ENCODE measurements around the gene DMWD.

The DMWD gene

GRCh38 chr19:45747513-45747912 is 45.1 kb downstream of the DMWD start:
- no peak for TF ChIP-seq CTCF (conservative IDR thresholded peaks at IDR 0.05)
- H3K27ac ChIP-seq: no peak overlapping the region

GRCh38 chr19:45746866-45747265 is 45.8 kb downstream of the DMWD start:
- TF ChIP-seq CTCF (conservative IDR thresholded peaks at IDR 0.05): no peak
- no peak overlapping the region for H3K27ac ChIP-seq

GRCh38 chr19:45745606-45746005 is 47.0 kb downstream of the DMWD start:
- no peak for TF ChIP-seq CTCF (conservative IDR thresholded peaks at IDR 0.05)
- H3K27ac ChIP-seq: no peak overlapping the region

GRCh38 chr19:45742969-45743368 is 49.7 kb downstream of the DMWD start:
- H3K27ac ChIP-seq: peak overlapping the region; percentile 77
- TF ChIP-seq CTCF (conservative IDR thresholded peaks at IDR 0.05): no peak

- no peak overlapping the region for H3K27ac ChIP-seq
- TF ChIP-seq CTCF (conservative IDR thresholded peaks at IDR 0.05): no peak
Measured at GRCh38 chr19:45739498-45740439, 52.9 kb downstream of the DMWD start.

- H3K27ac ChIP-seq: no peak within 1 kb of the TSS
- no peak for TF ChIP-seq CTCF (conservative IDR thresholded peaks at IDR 0.05)
Measured at GRCh38 chr19:45733160-45733810, 59.4 kb downstream of the DMWD start, which contains the start of gene MEIOSIN. Gene MEIOSIN (plus strand): TSS chr19:45733439. CDS start chr19:45735377, 1,938 bp downstream.

Data from VCaP (cell line).